T-helper 22 cell (primary cell): Measurements from ENCODE around the gene AKAP6.

Experiments used
- DNase-seq: peaks from one replicate; pipeline ENCODE4 v3.0.0-alpha.2; 2020; ENCODE audit warnings: low read depth

Gene AKAP6

GRCh38 chr14:32584079-32584478 lies 255.0 kb downstream of the AKAP6 start:
- no peak for DNase-seq

GRCh38 chr14:32587461-32587860 lies 258.4 kb downstream of the AKAP6 start:
- no peak for DNase-seq

GRCh38 chr14:32588448-32589320 lies 259.6 kb downstream of the AKAP6 start:
- no peak for DNase-seq

- no peak for DNase-seq
Observed at GRCh38 chr14:32590157-32590556, 261.1 kb downstream of the AKAP6 start.

- DNase-seq, result no peak
Observed at GRCh38 chr14:32593290-32593942, 264.3 kb downstream of the AKAP6 start.

GRCh38 chr14:32594766-32595165 lies 265.7 kb downstream of the AKAP6 start:
- no peak for DNase-seq

- DNase-seq, result no peak
Observed at GRCh38 chr14:32595497-32595896, 266.4 kb downstream of the AKAP6 start.

- DNase-seq, result no peak
Observed at GRCh38 chr14:32596390-32596789, 267.3 kb downstream of the AKAP6 start.

- no peak for DNase-seq
Observed at GRCh38 chr14:32597771-32598170, 268.7 kb downstream of the AKAP6 start.

GRCh38 chr14:32601069-32601468 lies 272.0 kb downstream of the AKAP6 start:
- no peak for DNase-seq

- DNase-seq, result no peak
Observed at GRCh38 chr14:32601906-32602305, 272.8 kb downstream of the AKAP6 start.

GRCh38 chr14:32602699-32603098 lies 273.6 kb downstream of the AKAP6 start:
- DNase-seq, result no peak

- DNase-seq, result no peak
Observed at GRCh38 chr14:32603992-32604565, 275.0 kb downstream of the AKAP6 start.

GRCh38 chr14:32606301-32606700 lies 277.2 kb downstream of the AKAP6 start:
- no peak for DNase-seq

- DNase-seq, result no peak
Observed at GRCh38 chr14:32607399-32607798, 278.3 kb downstream of the AKAP6 start.

GRCh38 chr14:32608857-32609256 lies 279.8 kb downstream of the AKAP6 start:
- no peak for DNase-seq

GRCh38 chr14:32609388-32609787 lies 280.3 kb downstream of the AKAP6 start:
- DNase-seq, result no peak

- DNase-seq, result no peak
Observed at GRCh38 chr14:32611752-32612151, 282.7 kb downstream of the AKAP6 start.

GRCh38 chr14:32618991-32619390 lies 289.9 kb downstream of the AKAP6 start:
- DNase-seq, result no peak

- no peak for DNase-seq
Observed at GRCh38 chr14:32620303-32620702, 291.2 kb downstream of the AKAP6 start.

- no peak for DNase-seq
Observed at GRCh38 chr14:32620724-32621123, 291.6 kb downstream of the AKAP6 start.

- DNase-seq, result no peak
Observed at GRCh38 chr14:32621585-32621984, 292.5 kb downstream of the AKAP6 start.

- no peak for DNase-seq
Observed at GRCh38 chr14:32622742-32623141, 293.6 kb downstream of the AKAP6 start.
